OCI-LY7 (cell line): Measurements from ENCODE around the gene GABARAP. TPM values are rescaled to one million over a fixed set of nuclear protein-coding genes. Genes with fewer than 3 reads are reported as not detected.

Experiments
- BruUV-seq: library from RNA; stranded (reverse); fragments of 400-500 nt; replicated peaks from 2 replicates; lab custom pipeline; 2021; lab: Mats Ljungman, UMichigan
- CTCF ChIA-PET: fragments of 300-600 bp; sonication (Branson Sonifier 250); formaldehyde crosslinking; loops from one replicate; lab custom pipeline; 2022; ENCODE audit warnings: antibody characterized with exemption; ENCODE audit not compliant: unreplicated experiment; lab: Charles Lee
- POLR2A ChIA-PET: fragments of 300-600 bp; sonication (Branson Sonifier 250); formaldehyde crosslinking; loops from one replicate; lab custom pipeline; 2022; ENCODE audit warnings: antibody characterized with exemption; lab: Charles Lee
- DNase-seq: peaks from one replicate; pipeline ENCODE4 v3.0.0-alpha.2; 2015; ENCODE audit warnings: low spot score
- H2AFZ ChIP-seq: fragments of 200-600 bp; sonication (generic), shearing (Covaris generic); 2 replicates; pipeline ENCODE4 v1.6.1; 2014; ENCODE audit warnings: mild to moderate bottlenecking, antibody characterized with exemption, low read length, moderate library complexity
- H3K27ac ChIP-seq: fragments of 200-600 bp; sonication (generic); 2 replicates; pipeline ENCODE4 v1.5.1; 2014; ENCODE audit warnings: mixed run types, low read depth, mild to moderate bottlenecking, moderate library complexity, low read length, inconsistent platforms; ENCODE audit not compliant: poor library complexity, severe bottlenecking
- H3K36me3 ChIP-seq: fragments of 200-600 bp; sonication (generic); 2 replicates; pipeline ENCODE4 v1.6.1; 2014; ENCODE audit warnings: mild to moderate bottlenecking, antibody characterized with exemption, low read length, moderate library complexity, mixed read lengths; ENCODE audit not compliant: insufficient read depth
- H3K4me1 ChIP-seq: fragments of 200-600 bp; sonication (generic); 2 replicates; pipeline ENCODE4 v1.5.1; 2014; ENCODE audit warnings: mild to moderate bottlenecking, low read length; ENCODE audit not compliant: insufficient read depth, poor library complexity, severe bottlenecking
- H3K4me2 ChIP-seq: fragments of 200-600 bp; sonication (generic); 2 replicates; pipeline ENCODE4 v1.6.1; 2014; ENCODE audit warnings: mild to moderate bottlenecking, low read length
- H3K4me3 ChIP-seq: fragments of 200-600 bp; sonication (generic); 2 replicates; pipeline ENCODE4 v1.5.1; 2014; ENCODE audit warnings: mild to moderate bottlenecking, low read depth, low read length; ENCODE audit not compliant: poor library complexity, severe bottlenecking
- H3K79me2 ChIP-seq: fragments of 200-600 bp; sonication (generic); 2 replicates; pipeline ENCODE4 v1.6.1; 2016; ENCODE audit warnings: low read depth, mild to moderate bottlenecking, low read length, moderate library complexity, mixed read lengths; ENCODE audit not compliant: insufficient read depth
- H3K9me2 ChIP-seq: fragments of 200-600 bp; sonication (generic); 2 replicates; pipeline ENCODE4 v1.6.1; 2016; ENCODE audit warnings: mild to moderate bottlenecking, low read length, mixed read lengths; ENCODE audit not compliant: insufficient read depth
- H3K9me3 ChIP-seq: fragments of 200-600 bp; sonication (generic); 2 replicates; pipeline ENCODE4 v1.6.1; 2014; ENCODE audit warnings: mild to moderate bottlenecking, mixed run types, low read length, mixed read lengths
- H4K20me1 ChIP-seq: fragments of 200-600 bp; sonication (generic); 2 replicates; pipeline ENCODE4 v1.6.1; 2014; ENCODE audit warnings: mild to moderate bottlenecking, antibody characterized with exemption, low read length, moderate library complexity, mixed read lengths; ENCODE audit not compliant: insufficient read depth
- EZH2phosphoT487 ChIP-seq: fragments of 200-600 bp; sonication (generic); IDR thresholded peaks from 2 replicates; pipeline ENCODE4 v1.6.1; 2018; ENCODE audit warnings: low read depth, borderline replicate concordance, mild to moderate bottlenecking, mixed run types, antibody characterized with exemption, low read length, moderate library complexity, mixed read lengths
- intact Hi-C: fragments of 100-400 bp; cut with micrococcal nuclease; formaldehyde crosslinking; loops from one replicate; pipeline ENCODE4 v1.10.0; 2022; ENCODE audit not compliant: unreplicated experiment
- total RNA-seq, 2 experiments: library from RNA; depleted of rRNA in 1 of 2; stranded (reverse); fragments of >200 nt in 1 of 2; shearing (Covaris generic) in 1 of 2; gene quantifications; 2 replicates each; pipeline ENCODE4 v1.2.3, GENCODE V29; 2014 to 2022
- TF ChIP-seq, protein P1 (sequence below): fragments of 200-600 bp; sonication (generic); conservative IDR thresholded peaks from 2 replicates; pipeline ENCODE4 v1.5.1; 2014; ENCODE audit warnings: mild to moderate bottlenecking, antibody characterized with exemption, low read length, moderate library complexity, mixed read lengths

The GABARAP gene
- total RNA-seq, 2 experiments from 2014 or later: 128 to 199 TPM

DNA sequence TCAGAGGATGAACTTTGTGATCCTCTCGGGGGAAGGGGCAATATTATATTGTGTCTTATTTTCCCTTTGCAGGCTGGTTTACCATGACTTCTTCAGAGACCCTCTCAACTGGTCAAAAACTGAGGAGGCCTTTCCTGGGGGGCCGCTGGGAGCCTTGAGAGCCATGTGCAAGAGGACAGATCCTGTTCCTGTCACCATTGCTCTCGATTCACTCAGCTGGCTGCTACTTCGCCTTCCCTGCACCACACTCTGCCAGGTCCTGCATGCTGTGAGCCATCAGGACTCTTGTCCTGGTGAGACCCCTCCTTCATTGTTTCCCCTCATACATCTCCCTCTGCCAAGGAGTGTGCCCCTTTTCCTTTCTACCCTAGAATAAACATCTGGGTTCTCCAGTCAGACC, 12.3 kb upstream of the GABARAP start:
- no TSS peak for BruUV-seq
- Histone ChIP-seq H2AFZ (no peak overlapping the region), H3K4me2 (no peak overlapping the region), H3K36me3 (peaks cover 49% of the 10 kb centered on the region), H3K9me2 (no peaks in the 10 kb centered on the region), H3K79me2 (peaks cover 36% of the 10 kb centered on the region), H3K4me3 (no peak overlapping the region), H3K27ac (no peak overlapping the region), H3K4me1 (peaks cover 17% of the 10 kb centered on the region), H3K9me3 (no peaks in the 10 kb centered on the region), H4K20me1 (peaks cover 12% of the 10 kb centered on the region)
- ChIA-PET POLR2A (interaction anchor here (0.6 to 0.7 kb wide), 2 partner anchors 11 to 52 kb away, joined by 3 to 4 read pairs; no protein-coding TSS in a partner anchor), CTCF (no interaction called here)
- DNase-seq: no peak
- intact Hi-C loops: loop anchor here (5.0 kb wide), 2 partner anchors 228 to 583 kb away; partner anchors contain the start of genes POLR2A and SLC35G6
- TF ChIP-seq, protein P1, sequence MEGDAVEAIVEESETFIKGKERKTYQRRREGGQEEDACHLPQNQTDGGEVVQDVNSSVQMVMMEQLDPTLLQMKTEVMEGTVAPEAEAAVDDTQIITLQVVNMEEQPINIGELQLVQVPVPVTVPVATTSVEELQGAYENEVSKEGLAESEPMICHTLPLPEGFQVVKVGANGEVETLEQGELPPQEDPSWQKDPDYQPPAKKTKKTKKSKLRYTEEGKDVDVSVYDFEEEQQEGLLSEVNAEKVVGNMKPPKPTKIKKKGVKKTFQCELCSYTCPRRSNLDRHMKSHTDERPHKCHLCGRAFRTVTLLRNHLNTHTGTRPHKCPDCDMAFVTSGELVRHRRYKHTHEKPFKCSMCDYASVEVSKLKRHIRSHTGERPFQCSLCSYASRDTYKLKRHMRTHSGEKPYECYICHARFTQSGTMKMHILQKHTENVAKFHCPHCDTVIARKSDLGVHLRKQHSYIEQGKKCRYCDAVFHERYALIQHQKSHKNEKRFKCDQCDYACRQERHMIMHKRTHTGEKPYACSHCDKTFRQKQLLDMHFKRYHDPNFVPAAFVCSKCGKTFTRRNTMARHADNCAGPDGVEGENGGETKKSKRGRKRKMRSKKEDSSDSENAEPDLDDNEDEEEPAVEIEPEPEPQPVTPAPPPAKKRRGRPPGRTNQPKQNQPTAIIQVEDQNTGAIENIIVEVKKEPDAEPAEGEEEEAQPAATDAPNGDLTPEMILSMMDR: no peak
- no peak for TF ChIP-seq EZH2phosphoT487

DNA sequence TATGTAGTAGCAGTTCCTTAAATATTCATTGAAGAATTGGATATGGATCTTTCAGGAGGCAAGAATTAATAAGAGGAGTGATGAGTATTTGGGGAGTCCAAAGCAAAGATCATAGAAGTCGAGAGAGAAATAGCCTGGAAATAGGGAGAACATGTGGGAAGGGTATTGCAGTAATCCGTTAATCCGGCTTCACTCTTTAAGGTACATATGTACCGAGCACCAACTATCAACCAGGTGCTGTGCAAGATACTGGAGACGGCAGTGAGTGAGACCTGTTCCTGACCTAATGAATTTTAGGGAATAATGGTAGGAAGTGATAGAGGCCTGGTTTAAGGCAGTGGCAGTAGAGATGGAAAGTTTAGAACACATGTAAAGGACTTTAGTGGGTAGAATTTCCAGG, 10.8 kb upstream of the GABARAP start:
- TF ChIP-seq, protein P1: no peak
- no peak for TF ChIP-seq EZH2phosphoT487
- no TSS peak for BruUV-seq
- H3K4me3 ChIP-seq: peak overlapping the region; percentile 83
- DNase-seq: no peak
- H3K27ac ChIP-seq: peak overlapping the region; percentile 71
- ChIA-PET CTCF (no interaction called here), POLR2A (no interaction called here)
- peaks cover 26% of the 10 kb centered on the region for H3K4me1 ChIP-seq
- H3K36me3 ChIP-seq: peaks cover 45% of the 10 kb centered on the region
- no peaks in the 10 kb centered on the region for H3K9me3 ChIP-seq
- no peaks in the 10 kb centered on the region for H3K9me2 ChIP-seq
- H2AFZ ChIP-seq: 0 out of 2 replicates have a peak overlapping the region, but pooled peaks have one; percentile 5
- H4K20me1 ChIP-seq: peaks cover 18% of the 10 kb centered on the region
- H3K4me2 ChIP-seq: peak overlapping the region; percentile 87
- H3K79me2 ChIP-seq: peaks cover 50% of the 10 kb centered on the region
- intact Hi-C loops: loop anchor here (2.0 to 5.0 kb wide), 4 partner anchors 14 to 584 kb away; partner anchors contain the start of genes EIF5A, PHF23, POLR2A and SLC35G6
